KBM-7 (cell line): ENCODE data around the gene SASS6.

Source experiments
- DNase-seq: peaks from one replicate; pipeline ENCODE4 v3.0.0-alpha.2; 2015
- in situ Hi-C: fragments of 300-500 bp; cut with MboI; formaldehyde crosslinking; loops from 2 replicates; pipeline ENCODE4 v1.14.3; 2020; ENCODE audit warnings: low sequenced_read_pairs, low pct_unique_long_range_greater_than_20kb, mixed read lengths

The SASS6 gene, protein sequence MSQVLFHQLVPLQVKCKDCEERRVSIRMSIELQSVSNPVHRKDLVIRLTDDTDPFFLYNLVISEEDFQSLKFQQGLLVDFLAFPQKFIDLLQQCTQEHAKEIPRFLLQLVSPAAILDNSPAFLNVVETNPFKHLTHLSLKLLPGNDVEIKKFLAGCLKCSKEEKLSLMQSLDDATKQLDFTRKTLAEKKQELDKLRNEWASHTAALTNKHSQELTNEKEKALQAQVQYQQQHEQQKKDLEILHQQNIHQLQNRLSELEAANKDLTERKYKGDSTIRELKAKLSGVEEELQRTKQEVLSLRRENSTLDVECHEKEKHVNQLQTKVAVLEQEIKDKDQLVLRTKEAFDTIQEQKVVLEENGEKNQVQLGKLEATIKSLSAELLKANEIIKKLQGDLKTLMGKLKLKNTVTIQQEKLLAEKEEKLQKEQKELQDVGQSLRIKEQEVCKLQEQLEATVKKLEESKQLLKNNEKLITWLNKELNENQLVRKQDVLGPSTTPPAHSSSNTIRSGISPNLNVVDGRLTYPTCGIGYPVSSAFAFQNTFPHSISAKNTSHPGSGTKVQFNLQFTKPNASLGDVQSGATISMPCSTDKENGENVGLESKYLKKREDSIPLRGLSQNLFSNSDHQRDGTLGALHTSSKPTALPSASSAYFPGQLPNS

DNA sequence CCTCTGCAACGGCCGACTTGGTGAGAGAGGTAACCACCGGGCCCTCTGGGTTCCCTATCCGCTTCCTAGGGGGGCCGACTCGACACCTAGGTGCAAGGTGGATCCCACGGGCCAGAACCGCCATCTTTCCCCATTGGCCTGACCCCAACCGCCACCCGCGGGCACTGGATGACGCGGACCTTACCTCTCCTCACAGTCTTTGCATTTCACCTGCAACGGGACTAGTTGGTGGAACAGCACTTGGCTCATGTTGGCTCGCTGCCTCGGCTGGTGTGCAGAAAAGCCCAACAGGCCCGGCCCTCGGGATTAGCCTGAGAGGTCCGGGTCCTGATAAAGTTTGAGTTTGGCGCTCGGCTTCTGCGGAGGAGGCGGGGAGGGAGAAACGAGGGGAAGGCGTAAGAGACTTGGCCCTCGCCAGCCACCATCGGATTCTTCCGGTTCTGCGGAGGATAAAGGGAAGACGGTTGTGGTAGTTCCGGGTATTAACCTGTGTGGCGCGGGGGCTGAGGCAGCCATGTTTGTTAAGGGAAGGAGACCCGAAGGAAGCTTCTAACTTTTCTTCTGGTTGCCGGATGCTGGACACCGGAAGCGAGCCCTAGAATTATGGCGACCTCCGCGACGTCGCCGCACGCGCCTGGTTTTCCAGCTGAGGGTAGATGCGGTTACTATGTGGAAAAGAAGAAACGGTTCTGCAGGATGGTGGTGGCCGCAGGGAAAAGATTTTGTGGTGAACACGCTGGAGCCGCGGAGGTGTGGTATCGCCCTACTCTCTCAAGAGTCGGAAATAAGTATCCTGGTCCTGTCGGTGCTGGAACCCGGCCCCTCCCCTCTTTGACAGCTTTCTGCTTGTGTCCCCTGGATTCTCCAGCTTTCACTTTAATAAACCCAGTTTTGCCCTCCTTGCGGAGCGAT, at the start of gene SASS6, which contains the start of gene TRMT13:
Gene SASS6 (minus strand): TSS at position 365 of the 912 bp plus-strand sequence. CDS start 116 bp downstream, at position 249.
Gene TRMT13 (plus strand): TSS at position 598 of the 912 bp plus-strand sequence. CDS start 6 bp downstream, at position 604.
- DNase-seq: peak; percentile 98
- in situ Hi-C loops: no loop called here

DNA sequence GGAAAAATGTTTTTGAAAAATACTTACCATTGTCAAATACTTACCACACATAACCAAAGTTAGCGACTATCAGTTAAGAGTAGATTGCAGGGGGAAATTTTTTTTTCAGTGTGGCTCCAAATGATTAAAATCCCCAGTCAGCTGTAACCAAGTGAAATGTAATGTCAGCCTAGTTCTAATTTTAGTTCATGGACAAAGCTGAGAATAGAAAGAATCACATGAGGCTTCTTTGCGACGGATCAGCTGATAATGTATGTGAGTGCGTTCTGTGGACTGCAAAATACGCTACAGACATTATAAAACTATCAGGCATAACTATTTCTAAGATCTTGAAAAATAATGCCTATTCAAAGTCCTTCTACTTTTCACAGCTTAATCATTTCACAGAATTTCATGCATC, 45.4 kb upstream of the SASS6 start, which contains the start of gene LRRC39:
Gene LRRC39 (minus strand): TSS at position 166 of the 400 bp plus-strand sequence. CDS start 9,740 bp downstream, outside the sequence.
- no peak for DNase-seq
- in situ Hi-C loops: no loop called here

DNA sequence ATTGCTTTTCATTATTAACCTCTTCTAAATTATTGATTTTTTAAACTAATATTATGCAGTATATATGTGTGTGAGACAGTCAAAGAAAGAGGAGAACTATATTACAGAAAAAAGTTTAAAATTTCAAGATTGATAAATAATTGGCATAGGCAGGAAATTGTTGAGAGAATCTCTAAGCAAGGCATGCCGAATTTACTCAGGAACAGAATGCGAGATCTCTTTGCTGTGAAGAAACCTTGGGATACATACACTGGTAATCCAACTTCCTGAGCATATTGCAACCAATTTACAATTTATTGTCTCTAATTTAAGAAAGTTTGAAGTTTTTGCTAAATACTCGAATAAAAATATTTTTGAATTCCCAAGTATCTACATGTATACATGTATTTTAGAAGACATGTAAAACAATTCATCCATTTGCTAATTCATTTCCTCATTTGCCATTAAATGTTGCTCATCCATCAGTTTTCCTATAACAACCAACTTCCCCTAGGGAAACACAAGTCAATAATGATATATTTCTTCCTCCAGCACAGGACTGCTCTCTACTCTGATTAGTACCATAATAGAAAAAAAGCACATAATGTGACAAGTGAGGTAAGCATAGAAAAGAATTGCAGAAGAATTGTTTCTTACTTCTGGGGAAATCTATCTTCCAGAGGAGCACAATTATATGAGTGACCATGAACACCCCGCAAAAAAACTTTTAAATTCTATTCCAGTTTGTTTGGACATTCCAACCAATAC, 44.7 kb upstream of the SASS6 start:
- DNase-seq: no peak
- in situ Hi-C loops: no loop called here

DNA sequence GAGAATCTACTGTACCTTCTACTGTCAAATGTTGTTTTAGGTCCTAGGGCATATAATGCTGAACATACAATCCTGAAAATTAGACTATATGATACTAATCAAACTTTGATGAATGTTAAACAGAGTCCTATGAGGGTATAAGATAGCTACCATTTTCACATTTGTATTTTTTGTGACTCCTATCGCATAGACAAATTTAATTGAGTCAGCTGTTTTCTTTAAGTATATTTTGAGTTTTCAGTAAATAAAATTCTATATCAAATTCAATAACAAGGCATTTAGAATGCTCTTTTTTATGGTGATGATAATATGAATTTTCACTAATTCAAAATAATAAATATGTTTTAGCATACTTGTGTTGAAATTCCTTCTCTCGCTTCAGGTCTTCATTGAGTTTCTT, 35.3 kb upstream of the SASS6 start:
- no peak for DNase-seq
- in situ Hi-C loops: no loop called here

DNA sequence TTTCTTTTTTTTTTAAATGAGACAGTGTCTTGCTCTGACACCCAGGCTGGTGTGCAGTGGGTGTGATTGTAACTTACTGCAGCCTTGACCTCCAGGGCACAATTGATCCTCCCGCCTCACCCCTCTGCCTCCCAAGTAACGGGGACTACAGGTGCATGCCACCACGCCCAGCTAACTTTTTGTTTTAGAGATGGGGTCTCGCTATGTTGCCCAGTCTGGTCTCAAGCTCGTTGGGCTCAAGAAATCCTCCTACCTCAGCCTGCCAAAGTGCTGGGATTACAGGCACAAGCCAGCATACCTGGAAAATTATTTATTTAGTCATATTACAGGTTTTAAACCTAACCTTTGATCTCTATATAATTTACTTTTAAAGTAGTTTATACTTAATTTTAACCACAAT, 32.0 kb upstream of the SASS6 start:
- in situ Hi-C loops: no loop called here
- DNase-seq: no peak

DNA sequence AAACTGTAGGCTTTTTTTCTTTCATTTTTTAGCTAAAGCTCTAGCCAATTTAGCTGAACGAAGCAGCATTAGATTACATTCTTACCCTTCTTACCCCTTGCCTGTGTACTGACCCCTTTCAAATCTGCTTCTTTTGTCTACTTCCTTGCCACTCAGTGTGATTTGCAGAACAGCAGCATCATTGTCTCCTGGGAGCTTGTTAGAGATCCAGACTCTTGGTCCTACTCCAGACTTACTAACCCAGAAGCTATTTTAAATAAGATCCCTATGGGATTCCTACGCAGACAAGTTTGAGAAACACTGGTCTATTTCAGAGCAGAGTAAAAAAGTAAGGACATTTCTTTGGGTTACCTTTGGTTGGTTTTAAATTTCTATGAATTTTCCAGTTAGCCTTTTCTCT, 31.5 kb upstream of the SASS6 start:
- in situ Hi-C loops: no loop called here
- no peak for DNase-seq

DNA sequence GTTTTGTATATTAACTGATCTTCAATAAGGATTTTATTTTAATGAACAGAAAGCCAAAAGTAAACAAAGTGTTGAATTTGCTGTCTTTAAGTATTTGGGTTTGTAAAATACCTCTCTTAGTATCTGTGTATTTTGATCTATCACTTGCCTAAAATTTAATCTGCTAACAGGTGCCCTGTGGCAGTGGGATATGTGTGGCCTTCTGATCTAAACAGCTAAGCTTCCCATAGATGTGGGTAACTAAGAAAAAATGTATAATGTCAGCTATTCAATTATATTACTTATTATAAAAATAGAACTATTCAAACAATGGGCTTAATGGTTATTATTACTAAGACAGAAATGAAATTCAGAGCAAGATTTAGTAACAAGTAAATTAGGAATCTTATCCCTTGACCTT, 30.2 kb upstream of the SASS6 start:
- no peak for DNase-seq
- in situ Hi-C loops: no loop called here

DNA sequence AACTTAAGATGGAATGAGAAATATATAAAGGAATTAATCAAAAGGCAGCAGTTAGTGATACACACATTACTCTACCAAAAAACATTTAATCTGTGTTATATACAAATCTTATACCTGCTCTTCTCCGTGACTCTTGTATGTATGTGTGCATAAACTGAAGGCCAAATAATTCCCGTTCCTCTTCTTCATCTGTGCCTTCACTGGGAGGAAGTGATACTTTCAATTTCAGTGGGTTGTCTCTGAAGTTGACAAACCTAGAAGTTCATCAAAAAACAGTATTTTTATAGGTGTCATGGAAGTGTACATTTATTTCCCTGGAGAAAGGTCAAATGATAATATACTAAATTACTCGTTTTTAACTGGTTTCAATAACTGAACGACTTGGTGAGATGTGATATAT, 19.5 kb upstream of the SASS6 start:
- no peak for DNase-seq
- in situ Hi-C loops: no loop called here

DNA sequence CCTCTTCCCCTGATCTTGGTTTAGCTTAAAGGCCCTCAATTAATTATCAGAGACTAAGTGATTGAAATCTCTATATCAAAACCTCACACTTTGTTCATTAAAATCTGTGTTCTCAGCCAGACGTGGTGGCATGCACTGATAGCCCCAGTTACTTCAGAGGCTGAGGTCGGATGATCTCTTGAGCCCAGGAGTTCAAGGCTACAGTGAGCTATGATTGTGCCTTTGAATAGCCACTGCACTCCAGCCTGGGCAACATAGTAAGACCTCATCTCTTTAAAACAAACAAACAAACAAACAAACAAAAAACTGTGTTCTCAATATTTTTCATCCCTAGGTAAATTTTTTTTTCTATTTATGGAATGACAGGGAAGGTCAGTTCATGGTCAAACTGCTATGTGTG, 18.9 kb upstream of the SASS6 start:
- in situ Hi-C loops: no loop called here
- no peak for DNase-seq

DNA sequence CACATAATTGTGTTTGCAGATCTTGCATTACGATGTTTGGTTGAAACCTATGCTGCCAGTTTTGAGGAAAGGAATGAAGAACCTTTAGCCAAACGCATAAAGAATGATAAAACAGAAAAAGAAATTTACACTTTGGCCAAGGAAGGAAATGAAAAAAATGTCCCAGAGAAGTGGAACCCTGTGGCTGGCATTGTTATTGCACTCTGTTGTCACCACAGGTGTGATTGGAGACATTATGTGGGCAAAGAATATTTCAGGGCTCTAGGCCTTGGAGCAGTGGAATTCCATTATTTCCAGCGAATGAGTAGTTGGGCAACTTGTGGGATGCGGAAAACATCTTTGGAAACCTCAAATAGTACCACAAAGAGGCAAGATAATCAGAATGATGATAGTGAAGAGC, 15.1 kb upstream of the SASS6 start:
- DNase-seq: no peak
- in situ Hi-C loops: no loop called here

DNA sequence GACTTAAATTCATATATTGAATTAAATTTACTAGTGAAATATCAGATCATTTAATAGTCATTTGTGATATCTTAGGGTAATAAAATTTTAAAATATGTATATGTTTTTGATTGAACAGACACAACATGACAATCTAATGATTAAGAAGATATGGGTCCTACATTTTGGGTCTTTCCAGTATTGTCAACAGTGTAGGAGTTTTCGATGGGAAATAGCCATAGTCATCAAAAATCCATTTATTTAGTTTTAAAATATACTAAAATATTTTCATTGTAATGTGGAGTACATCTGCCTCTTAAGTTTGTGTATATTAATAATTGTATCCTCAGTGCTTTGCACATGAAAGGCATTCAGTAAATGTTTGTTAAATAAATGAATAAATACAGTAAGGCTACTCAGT, 14.2 kb upstream of the SASS6 start:
- in situ Hi-C loops: no loop called here
- no peak for DNase-seq

DNA sequence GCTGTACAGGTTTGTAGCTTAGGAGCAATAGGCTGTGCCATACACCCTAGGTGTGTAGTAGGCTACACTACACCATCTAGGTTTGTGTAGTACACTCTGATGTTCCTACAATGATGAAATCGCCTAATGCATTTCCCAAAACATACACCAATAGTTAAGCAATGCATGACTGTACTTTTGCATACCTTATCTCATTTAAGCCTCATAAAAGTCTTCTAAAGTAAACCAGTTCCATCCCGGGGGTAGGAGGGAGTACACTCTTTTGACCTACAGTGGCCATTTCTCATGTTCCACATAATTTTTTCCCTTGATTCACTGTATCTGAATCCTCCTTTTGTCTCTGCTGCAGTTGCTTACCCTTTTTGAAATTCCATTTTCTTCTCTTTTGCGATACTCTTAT, 12.4 kb upstream of the SASS6 start:
- in situ Hi-C loops: no loop called here
- no peak for DNase-seq

DNA sequence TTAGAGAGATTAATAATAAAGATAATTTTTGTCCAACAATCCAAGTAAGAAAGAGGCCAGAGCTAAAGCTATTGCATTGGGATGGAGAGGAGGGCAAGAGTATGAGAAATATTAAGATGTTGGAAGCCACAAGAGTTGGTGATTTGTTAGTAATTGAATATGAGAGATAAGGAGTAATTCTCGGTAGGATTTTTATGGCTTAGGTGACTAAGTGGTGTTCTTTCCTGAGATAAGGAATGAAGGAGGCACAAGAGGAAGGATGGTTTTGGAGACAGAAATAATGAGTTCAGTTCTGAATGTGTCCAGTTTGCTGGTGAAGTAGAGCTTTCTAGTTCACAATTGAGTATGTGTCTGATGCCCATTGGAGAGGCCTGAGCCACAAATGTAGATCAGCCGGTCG, 9.6 kb upstream of the SASS6 start:
- in situ Hi-C loops: no loop called here
- no peak for DNase-seq

DNA sequence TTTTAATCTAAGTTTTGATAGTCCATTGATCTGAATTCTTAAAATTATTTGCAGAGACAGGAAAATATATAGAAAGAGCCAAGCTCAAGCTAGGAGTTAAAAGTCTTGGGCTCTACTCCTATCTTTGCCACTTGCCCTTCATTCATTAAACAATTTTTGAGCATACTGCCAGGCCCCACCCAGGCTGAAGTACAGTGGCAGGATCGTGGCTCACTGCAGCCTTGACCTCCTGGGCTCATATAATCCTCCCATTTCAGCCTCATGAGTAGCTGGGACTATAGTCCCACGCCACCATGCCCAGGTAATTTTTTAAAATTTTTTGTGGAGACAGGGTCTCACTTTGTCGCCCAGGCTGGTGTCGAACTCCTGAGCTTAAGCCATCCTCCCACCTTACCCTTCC, 8.5 kb upstream of the SASS6 start:
- no peak for DNase-seq
- in situ Hi-C loops: no loop called here

DNA sequence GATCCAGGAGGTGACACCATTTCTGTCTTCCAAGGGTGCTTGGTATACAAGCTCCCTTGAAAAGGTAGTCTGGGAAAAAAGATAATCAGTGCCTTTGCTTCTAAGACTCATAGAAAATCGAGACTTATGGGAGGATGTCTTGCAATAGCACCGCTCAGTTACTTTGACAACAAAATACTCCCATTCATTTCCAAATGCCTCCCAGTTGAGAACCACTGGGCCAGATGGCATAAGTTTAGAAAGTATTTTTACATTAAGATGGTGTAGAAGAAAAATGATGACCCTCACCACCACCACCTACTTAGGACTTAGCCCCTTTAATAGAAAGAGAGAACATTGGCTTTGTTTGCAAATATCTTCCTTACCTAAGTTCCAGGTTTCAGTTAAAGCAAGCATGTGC, 4.9 kb upstream of the SASS6 start:
- in situ Hi-C loops: no loop called here
- DNase-seq: no peak

DNA sequence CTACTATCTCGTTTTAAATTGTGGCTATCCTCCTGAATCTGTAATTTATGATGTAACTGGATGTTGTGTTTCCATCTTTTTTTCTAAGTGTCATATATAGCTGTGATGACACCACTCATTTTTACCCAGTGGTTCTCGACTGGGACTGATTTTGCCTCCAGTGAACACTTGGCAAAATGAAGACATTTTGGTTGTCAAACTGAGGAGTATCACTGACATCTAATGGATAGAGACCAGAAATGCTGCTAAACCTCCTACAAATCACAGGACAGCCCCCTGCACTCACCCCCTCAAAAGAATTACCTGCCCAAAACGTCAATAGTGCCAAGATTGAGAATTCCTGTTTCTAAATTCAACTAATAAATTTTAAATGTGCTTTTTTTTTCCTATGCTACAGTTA, 2.1 kb upstream of the SASS6 start:
- no peak for DNase-seq
- in situ Hi-C loops: no loop called here

DNA sequence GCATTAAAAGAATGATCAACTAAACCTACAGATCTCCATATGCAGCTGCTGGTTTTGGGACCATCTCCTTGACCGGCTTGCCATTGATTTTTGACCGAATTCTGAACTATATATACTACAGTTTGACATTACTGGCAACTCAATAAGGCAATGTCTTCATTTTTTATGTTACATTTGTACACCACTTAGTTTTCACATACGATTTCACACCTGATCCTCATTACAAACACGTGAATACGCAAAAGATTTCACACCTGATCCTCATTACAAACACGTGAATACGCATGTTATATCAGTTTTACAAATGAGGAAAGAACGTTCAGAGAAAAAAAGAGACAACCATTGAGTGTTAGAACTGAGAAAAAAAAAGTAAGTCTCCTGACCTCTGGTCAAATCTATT, 1.1 kb downstream of the SASS6 start:
- DNase-seq: no peak
- in situ Hi-C loops: no loop called here

DNA sequence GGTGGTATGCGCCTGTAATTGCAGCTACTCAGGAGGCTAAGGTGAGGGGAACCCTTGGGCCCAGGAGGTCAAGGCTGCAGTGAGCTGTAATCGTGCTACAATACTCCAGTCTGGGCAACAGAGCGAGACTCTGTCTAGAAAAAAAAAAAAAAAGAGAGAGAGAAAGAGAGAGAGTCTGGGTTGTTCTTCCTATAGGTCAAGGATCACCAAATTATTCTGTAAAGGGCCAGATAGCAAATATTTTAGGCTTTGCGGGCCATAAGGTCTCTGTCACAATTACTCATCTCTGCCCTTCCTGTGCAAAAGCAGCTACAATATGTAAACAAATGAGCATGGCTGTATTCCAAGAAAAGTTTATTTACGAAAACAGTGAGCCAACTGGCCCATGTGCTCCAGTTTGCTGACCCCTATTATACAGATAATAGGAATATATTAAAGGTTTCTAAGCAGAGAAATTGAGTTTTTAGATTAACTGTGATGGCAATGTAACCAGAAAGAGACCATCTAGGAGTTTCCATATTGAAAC, 2.1 kb downstream of the SASS6 start:
- DNase-seq: no peak
- in situ Hi-C loops: no loop called here

DNA sequence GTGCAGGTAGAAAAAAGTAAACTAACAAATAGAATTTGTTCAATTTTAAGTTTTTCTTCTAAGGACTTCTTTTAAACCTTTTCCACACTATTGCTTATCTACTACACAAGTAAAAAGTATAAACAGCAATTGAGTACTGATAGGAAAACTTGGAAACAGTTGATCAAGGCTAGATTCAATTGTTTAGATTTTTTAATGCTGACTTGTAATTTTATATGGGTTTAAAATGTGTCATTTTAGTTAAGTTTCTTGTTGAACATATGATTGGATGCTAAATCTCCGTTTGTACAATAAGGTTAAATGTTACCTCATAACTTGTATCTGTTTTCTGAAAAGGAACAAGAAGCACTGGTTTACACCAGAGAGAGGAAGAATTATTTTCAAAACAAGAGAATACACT, 5.5 kb downstream of the SASS6 start:
- in situ Hi-C loops: no loop called here
- no peak for DNase-seq
